Activated CD8-positive, alpha-beta memory T cell treated with anti-CD3 and anti-CD28 coated beads for 48 hours (primary cell): ENCODE results near the gene CHID1.

Experiments
- DNase-seq, 3 experiments: peaks; one replicate each; pipeline ENCODE4 v3.0.0-alpha.2; 2020; ENCODE audit warnings: low read depth in 2 of 3, low spot score in 2 of 3

CHID1 gene

DNA sequence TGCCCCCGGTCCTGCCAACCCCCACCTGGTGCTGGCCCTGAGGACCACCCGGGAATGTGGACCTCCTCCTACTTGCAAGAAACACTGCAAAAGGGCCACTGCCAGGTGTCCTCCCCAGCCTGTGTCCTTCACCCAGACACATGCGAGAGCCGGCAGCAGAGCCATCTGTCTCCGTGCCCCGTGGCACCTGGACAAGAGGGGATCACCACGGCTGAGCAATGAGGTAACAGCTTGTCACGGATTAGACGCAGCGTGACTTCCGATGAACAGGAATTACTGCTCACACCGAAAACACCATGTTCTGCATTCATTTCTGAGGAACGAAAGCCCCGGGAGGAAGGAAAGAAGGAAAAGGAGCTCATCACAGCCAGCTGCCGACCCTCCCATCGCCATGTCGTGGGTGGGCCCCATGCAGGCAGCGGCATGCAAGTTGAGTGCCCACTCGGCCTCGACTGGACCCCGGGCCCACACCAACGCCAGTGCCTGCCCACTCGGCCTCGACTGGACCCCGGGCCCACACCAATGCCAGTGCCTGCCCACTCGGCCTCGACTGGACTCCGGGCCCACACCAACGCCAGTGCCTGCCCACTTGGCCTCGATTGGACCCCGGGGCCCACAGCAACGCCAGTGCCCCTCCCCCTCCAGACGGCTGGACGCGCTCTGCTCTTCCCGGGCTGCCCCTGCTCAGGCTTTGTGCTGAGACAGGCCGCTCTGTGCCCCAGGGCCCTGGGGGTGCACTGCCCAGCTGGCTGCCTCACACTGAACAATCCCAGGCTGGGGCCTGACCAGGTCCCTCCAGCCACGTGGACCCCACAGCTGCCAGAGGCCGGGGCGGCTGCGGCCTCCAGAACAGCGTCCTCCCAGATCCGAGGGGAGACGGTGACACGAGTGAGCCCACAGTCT lies 22.0 kb downstream of the CHID1 start:
- no peak for DNase-seq

- DNase-seq, result no peak
These were observed 23.0 kb downstream of the CHID1 start for GRCh38 chr11:887589-887988.

DNA sequence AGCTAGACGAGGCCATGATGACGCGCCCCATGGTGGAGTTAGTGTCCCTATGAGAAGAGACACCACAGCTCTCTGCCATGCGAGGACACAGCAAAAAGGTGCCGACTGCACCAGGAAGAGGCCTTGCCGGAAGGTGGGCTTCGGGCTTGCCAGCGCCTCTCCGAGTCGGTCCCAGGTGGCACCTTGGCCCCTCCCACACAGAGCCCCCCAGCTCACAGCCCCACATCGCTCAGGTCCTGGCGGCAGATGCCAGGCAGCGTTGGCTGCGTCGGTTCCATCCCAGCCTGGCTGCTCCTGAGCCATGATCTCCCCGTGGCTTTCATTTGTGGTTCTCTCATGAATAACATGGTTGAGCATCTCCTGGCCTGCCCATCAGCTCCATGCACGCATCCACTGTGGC lies 24.0 kb downstream of the CHID1 start:
- DNase-seq, result no peak

DNA sequence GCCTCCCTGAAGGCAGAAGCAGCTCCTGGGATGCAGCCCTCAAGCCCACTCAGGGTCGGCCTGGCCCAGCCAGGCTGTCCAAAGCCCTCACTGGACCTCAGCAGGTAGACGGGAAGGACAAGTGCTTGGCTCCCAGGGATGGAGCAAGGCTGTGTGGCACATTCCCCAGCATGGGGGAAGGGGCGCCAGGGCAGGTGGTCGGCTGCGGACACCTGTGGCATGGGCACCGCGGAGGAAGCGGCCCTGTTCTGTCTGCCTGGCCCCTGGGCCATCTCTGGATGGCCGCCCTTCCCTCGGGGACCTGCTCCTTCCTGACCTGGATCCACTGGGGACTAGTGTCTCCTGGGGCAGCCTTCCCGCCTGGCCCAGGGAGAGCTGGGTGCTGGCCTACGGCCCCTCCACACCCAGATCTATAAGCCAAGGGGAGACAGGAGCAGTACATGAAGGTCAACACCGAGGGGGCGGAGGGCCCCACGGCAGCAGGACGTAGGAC lies 26.0 kb downstream of the CHID1 start:
- DNase-seq, result no peak

DNA sequence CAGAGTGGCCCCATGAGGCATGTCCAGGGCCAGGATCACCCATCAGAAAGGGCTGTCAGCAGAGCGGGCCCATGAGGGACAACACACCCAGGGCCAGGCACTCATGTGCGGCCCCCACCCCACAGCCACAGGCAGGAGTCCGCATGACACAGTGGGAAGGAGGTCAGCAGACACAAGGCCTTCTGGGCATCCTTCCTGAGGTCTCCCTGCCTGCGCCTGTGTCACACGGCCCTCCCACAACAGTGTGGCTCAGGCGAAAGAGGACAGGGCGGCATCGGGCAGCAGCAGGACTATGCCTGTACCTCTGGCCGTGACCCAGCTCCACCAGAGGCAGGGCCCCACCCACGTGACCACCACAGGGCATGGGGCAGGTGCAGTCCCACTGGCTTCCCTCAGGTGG lies 27.1 kb downstream of the CHID1 start:
- no peak for DNase-seq

- no peak for DNase-seq
These were observed 28.0 kb downstream of the CHID1 start for GRCh38 chr11:882596-882995.

- no peak for DNase-seq
These were observed 30.2 kb downstream of the CHID1 start for GRCh38 chr11:880447-880846.

DNA sequence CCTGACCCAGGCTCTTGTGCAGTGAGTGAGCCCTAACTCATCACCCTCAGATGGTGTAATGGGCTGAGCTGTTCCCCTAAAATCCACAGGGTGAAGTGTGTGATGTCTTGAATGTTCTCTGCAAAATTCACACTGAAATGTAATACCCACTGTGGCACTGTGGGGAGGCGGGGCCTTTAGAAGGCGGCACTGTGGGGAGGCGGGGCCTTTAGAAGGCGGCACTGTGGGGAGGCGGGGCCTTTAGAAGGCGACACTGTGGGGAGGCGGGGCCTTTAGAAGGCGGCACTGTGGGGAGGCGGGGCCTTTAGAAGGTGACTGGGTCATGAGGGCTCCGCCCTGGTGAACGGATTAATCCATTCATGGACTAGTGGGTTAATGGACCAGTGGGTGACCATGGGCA lies 33.0 kb downstream of the CHID1 start:
- DNase-seq, result no peak

GRCh38 chr11:876545-876944 lies 34.1 kb downstream of the CHID1 start:
- no peak for DNase-seq

DNA sequence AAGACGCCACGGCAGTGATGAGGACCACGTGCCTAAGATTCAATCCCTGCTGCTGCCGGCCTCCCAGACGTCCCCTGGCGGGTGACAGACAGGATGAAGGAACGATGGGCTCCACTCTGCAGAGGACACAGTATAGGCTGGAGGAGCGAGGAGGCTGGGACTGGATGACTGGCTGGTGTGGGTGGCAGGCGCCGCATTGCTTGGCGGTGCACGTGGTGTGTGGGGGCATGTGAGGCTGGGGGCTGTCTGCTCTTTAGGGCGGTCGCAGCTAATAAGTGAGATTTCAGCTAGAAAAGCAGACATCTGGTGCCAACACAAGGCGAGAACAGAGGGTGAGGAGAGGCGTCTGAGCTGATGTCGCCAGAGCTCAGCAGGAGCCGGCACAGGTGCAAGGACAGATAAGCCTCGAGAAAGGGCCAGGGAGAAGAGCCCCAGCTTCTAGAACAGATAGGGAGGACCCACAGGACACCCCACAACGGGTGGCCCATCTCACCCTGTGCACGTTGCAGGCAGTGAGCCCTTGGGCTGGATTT lies 34.8 kb downstream of the CHID1 start:
- no peak for DNase-seq

DNA sequence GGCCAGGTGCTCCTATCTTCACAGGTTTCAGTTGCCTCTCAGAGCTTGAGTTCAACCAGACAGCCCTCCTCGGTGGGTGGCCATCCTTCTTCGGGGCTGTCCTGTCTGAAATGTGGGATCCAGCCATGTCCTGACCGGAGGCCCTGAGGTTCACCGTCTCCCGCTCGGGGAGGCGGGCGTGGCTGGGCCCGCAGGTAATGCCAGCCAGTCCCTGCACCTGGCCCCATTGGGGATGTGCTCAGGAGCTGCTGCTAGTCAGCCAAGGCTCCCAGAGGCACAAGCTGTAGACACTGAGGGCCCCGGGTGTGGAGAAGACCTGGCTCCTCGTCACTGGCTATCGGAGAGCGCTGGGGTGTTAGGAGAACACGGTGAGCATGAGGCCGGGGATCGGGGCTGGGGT lies 35.4 kb downstream of the CHID1 start:
- DNase-seq, result no peak

GRCh38 chr11:873706-874105 lies 36.9 kb downstream of the CHID1 start:
- DNase-seq, result no peak

GRCh38 chr11:872799-873198 lies 37.8 kb downstream of the CHID1 start:
- DNase-seq, result no peak

- DNase-seq, result no peak
These were observed 39.1 kb downstream of the CHID1 start for GRCh38 chr11:871472-871871.

- DNase-seq, result no peak
These were observed 40.2 kb downstream of the CHID1 start for GRCh38 chr11:870418-870817.

DNA sequence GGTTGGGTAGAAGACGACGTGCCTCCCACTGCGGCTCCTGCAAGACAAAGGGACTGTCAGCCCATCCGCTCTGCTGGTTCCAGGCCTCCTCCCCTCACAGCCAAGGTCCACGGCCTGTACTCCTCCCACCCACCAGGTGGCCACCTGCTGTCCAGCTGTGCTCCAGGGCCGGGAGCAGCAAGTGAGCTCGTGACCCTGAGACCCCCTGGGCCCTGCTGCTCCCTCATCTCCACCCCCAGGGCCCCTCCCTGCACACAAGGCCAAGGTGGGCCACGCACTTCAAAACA lies 40.5 kb downstream of the CHID1 start:
- no peak for DNase-seq

DNA sequence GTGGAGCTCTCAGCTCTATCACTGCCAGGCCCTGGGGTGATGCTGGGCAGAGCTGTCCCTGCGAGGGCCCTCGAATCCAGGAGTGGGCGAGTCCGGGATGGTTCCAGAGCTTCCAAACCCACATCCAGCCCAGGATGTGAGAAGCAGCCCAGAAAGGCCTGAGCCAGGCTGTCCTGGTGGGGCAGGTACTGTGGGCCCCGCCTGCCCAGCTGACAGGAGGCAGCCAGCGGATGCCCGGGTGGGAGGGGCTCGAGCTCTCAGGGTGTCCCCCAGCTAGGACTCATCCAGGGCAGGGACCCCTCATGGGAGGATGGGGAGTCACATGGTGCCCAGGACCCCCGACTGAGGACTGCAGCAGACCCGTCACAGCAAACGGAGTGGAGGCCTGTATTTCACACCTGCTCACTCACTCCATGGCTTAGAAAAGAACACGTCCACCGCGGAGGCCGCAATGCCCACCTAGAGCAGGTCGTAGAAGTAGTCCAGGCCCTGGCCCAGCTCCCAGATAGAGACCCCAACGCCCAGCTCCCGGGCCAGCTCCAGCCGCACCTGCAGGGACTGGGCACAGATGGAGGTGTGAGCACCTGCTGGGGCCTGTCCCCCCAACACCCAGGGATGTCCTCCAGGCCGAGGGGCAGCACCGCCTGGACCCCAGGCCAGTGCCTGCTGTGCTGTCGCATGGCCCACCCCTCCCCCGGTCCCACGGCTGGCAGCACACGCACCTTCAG lies 41.0 kb downstream of the CHID1 start:
- no peak for DNase-seq

GRCh38 chr11:868802-869201 lies 41.8 kb downstream of the CHID1 start:
- no peak for DNase-seq

- no peak for DNase-seq
These were observed 42.2 kb downstream of the CHID1 start for GRCh38 chr11:868394-868793.

GRCh38 chr11:867856-868358 lies 42.7 kb downstream of the CHID1 start:
- no peak for DNase-seq

- no peak for DNase-seq
These were observed 44.1 kb downstream of the CHID1 start for GRCh38 chr11:866481-866880.
